Thyroid gland (tissue), 4 donors: Measurements from ENCODE around the gene PCAT6.

Experiments used
- POLR2A ChIP-seq, 2 donors: fragments of 450-650 bp; IDR thresholded peaks; one replicate each; pipeline ENCODE4 v1.6.1; 2017; ENCODE audit warnings: antibody characterized with exemption in 2 of 2, mild to moderate bottlenecking in 2 of 2, moderate library complexity in 1 of 2
- TF ChIP-seq, protein P1 (sequence below), 6 experiments: fragments of 200-600 bp in 3 of 6; fragments of 450-650 bp in 3 of 6; sonication (generic) in 3 of 6; IDR thresholded peaks; one replicate each; pipeline ENCODE4 v1.5.1; 2016 to 2019; ENCODE audit warnings: antibody characterized with exemption in 6 of 6, mild to moderate bottlenecking in 2 of 6, inconsistent platforms in 1 of 6, moderate library complexity in 1 of 6

DNA sequence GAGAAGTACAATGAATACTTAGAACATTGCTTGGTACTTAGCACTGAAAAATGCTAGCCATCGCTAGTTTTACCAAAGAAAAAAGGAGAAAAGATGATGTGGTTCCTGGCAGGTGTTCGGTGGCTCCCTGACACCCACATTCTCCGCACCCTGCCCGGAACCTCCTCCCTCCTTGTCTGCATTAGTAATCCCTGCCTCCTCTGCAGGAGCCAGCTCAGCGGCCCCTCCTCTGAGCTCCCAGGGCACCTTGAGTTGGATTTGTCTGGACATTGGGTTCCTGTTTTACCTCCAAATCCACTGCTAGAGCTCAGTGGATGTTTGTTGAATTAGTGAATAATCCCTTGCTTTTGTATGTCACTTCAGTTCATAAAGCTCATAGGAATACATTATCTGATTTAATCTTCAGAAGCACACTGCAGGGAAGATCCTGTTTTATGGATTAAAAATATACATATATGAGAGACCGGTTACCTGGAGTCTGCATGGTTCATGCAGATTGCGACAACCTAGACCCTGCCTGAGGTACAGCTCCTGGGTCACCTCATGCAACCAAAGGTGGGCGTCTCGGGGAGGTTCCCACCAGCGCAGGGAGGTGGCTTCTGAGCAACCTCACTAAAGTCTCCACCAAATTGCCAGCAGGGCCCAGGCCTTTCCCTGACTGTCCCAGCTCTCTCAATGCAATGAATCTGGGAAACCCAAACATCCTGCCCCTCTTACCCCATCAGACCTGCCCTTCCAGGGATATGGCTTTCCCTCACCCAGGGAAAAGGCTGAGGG, 24.2 kb downstream of the PCAT6 start:
- TF ChIP-seq, protein P1, sequence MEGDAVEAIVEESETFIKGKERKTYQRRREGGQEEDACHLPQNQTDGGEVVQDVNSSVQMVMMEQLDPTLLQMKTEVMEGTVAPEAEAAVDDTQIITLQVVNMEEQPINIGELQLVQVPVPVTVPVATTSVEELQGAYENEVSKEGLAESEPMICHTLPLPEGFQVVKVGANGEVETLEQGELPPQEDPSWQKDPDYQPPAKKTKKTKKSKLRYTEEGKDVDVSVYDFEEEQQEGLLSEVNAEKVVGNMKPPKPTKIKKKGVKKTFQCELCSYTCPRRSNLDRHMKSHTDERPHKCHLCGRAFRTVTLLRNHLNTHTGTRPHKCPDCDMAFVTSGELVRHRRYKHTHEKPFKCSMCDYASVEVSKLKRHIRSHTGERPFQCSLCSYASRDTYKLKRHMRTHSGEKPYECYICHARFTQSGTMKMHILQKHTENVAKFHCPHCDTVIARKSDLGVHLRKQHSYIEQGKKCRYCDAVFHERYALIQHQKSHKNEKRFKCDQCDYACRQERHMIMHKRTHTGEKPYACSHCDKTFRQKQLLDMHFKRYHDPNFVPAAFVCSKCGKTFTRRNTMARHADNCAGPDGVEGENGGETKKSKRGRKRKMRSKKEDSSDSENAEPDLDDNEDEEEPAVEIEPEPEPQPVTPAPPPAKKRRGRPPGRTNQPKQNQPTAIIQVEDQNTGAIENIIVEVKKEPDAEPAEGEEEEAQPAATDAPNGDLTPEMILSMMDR (IDR thresholded peaks at IDR 0.05), result no peak
- TF ChIP-seq POLR2A (IDR thresholded peaks at IDR 0.05), result no peak
